Measurements from ENCODE around the gene NPHP4.

GRCh38 chr1:5843521-5844096 lies 148.6 kb downstream of the NPHP4 start:
- no peak for TF ChIP-seq CTCF (IDR thresholded peaks at IDR 0.05)
- no peak for TF ChIP-seq SMC3 (IDR thresholded peaks at IDR 0.05; ENCODE audit: low read depth, low read length)
- TF ChIP-seq ZBTB33 (IDR thresholded peaks at IDR 0.05; ENCODE audit: borderline replicate concordance, low read depth), result no peak
- TF ChIP-seq MAX (IDR thresholded peaks at IDR 0.05; ENCODE audit: low read depth), result no peak
- TF ChIP-seq POLR2AphosphoS5 (IDR thresholded peaks at IDR 0.05; ENCODE audit: low read depth, low read length), result no peak
- no peak for TF ChIP-seq GATA2 (CRISPR knock-in tag; IDR thresholded peaks at IDR 0.05)
- TF ChIP-seq EP300 (IDR thresholded peaks at IDR 0.05; ENCODE audit: borderline replicate concordance in 1 of 2, low read depth in 1 of 2, low read length in 1 of 2), result no peak
- no peak for TF ChIP-seq RAD21 (IDR thresholded peaks at IDR 0.05; ENCODE audit: low read length)
- TF ChIP-seq REST (IDR thresholded peaks at IDR 0.05; ENCODE audit: low read depth, low read length), result no peak
- no peak for TF ChIP-seq CHD2 (IDR thresholded peaks at IDR 0.05; ENCODE audit: low read length, partially characterized antibody)
- no peak for TF ChIP-seq NRF1 (IDR thresholded peaks at IDR 0.05; ENCODE audit: low read depth, low read length)
- TF ChIP-seq TAF1 (IDR thresholded peaks at IDR 0.05; ENCODE audit: borderline replicate concordance, low read depth, low read length), result no peak
